ENCODE data around the gene TXNRD2. TPM values are rescaled to one million over a fixed set of nuclear protein-coding genes. Genes with fewer than 3 reads are reported as not detected.

The TXNRD2 gene
- total and polyA plus RNA-seq, 2 of the 4 experiments (the other 2 are of a cell fraction), result 15.6 to 25.7 TPM

- no peak for TF ChIP-seq ELK1 (IDR thresholded peaks at IDR 0.05; ENCODE audit: borderline replicate concordance, low read depth, low read length)
These were observed 60.6 kb downstream of the TXNRD2 start (continued) for GRCh38 chr22:19880786-19881569.

All from IMR-90 (cell line).